K562 (cell line): ENCODE data around the gene TAL1. TPM values are rescaled to one million over a fixed set of nuclear protein-coding genes. Genes with fewer than 3 reads are reported as not detected.
A peak's percentile ranks its signal among the peaks of the same experiment; 100 is the strongest.

ENCODE experiments used
- COPS2 ChIP-seq: fragments of 450-650 bp; conservative IDR thresholded peaks from 2 replicates; pipeline ENCODE4 v1.6.1; 2016; ENCODE audit warnings: mild to moderate bottlenecking, moderate library complexity
- GTF2E2 ChIP-seq: fragments of 200-800 bp; sonication (Bioruptor generic); IDR thresholded peaks from 2 replicates; pipeline ENCODE4 v1.6.1; 2016; ENCODE audit warnings: missing genetic modification characterization, missing compliant biosample characterization
- PHB ChIP-seq: fragments of 250-450 bp; sonication (Bioruptor Pico); IDR thresholded peaks from 2 replicates; pipeline ENCODE4 v1.5.0; 2021
- SNRNP70 ChIP-seq: fragments of 200-400 bp; formaldehyde crosslinking; optimal IDR thresholded peaks from 2 replicates; pipeline ENCODE3; 2017; ENCODE audit warnings: low read depth, low read length
- SREBF2 ChIP-seq: sonication (generic); formaldehyde crosslinking; IDR thresholded peaks from 2 replicates; pipeline ENCODE4 v1.4.0; 2020; ENCODE audit warnings: mild to moderate bottlenecking, missing genetic modification reagents
- ZNF140 ChIP-seq: fragments of 250-450 bp; sonication (Bioruptor Pico); IDR thresholded peaks from 2 replicates; pipeline ENCODE4 v1.8.0; 2021; ENCODE audit warnings: moderate library complexity, mild to moderate bottlenecking, inconsistent platforms
- ZNF444 ChIP-seq: fragments of 250-450 bp; sonication (Bioruptor Pico); IDR thresholded peaks from 2 replicates; pipeline ENCODE4 v1.4.0; 2020; ENCODE audit warnings: mild to moderate bottlenecking, moderate library complexity
- ZNF76 ChIP-seq: fragments of 250-450 bp; sonication (Bioruptor Pico); IDR thresholded peaks from 2 replicates; pipeline ENCODE4 v1.4.0; 2020; ENCODE audit warnings: mild to moderate bottlenecking, moderate library complexity, borderline replicate concordance
- ZNF764 ChIP-seq: fragments of 250-450 bp; sonication (Bioruptor Pico); IDR thresholded peaks from 2 replicates; pipeline ENCODE4 v1.4.0; 2020; ENCODE audit warnings: low read depth, mild to moderate bottlenecking, moderate library complexity
- ZNF785 ChIP-seq: fragments of 250-450 bp; sonication (Bioruptor Pico); IDR thresholded peaks from 2 replicates; pipeline ENCODE4 v1.4.0; 2020; ENCODE audit warnings: mild to moderate bottlenecking
- ZNF830 ChIP-seq: fragments of 250-450 bp; sonication (Bioruptor Pico); IDR thresholded peaks from 2 replicates; pipeline ENCODE4 v1.5.0; 2021; ENCODE audit warnings: mild to moderate bottlenecking
- polyA plus RNA-seq, 8 experiments: library from polyadenylated mRNA; depleted of rRNA in 4 of 8; stranded (reverse) in 5 of 8; unstranded in 3 of 8; fragments of >200 nt; fragmentation: Nextera tagmentation in 2 of 8; fragmentation: Illumina TruSeq in 1 of 8; extraction: Ambion mirVana in 2 of 8; extraction: Trizol in 1 of 8; gene quantifications; 2 replicates each; pipeline versions ENCODE4 v1.2.1 to v1.2.3, GENCODE V29; 2011 to 2014; ENCODE audit warnings: inconsistent platforms in 1 of 8, missing spikeins in 1 of 8
- total RNA-seq, 7 experiments: library from RNA; depleted of rRNA in 6 of 7; stranded (reverse); fragments of >200 nt in 6 of 7; fragmentation: Illumina TruSeq in 2 of 7; extraction: Trizol in 2 of 7; gene quantifications; 2 replicates each; pipeline versions ENCODE4 v1.2.1 to v1.2.3, GENCODE V29; 2011 to 2021; ENCODE audit warnings: low replicate concordance in 1 of 7
- TF ChIP-seq, protein P1 (sequence below): sonication (generic); formaldehyde crosslinking; IDR thresholded peaks from 2 replicates; pipeline ENCODE4 v1.9.0; 2022; ENCODE audit warnings: mild to moderate bottlenecking, missing genetic modification reagents
- TF ChIP-seq, protein P2 (sequence below): fragments of 450-650 bp; formaldehyde crosslinking; IDR thresholded peaks from 2 replicates; pipeline ENCODE4 v1.4.0; 2022; ENCODE audit warnings: mild to moderate bottlenecking, moderate library complexity
- TF ChIP-seq, protein P3 (sequence below): fragments of 450-650 bp; IDR thresholded peaks from 2 replicates; pipeline ENCODE4 v1.6.1; 2018; ENCODE audit not compliant: partially characterized antibody
- TF ChIP-seq, protein P4 (sequence below): fragments of 450-650 bp; formaldehyde crosslinking; IDR thresholded peaks from 2 replicates; pipeline ENCODE4 v1.4.0; 2020; ENCODE audit warnings: mild to moderate bottlenecking, moderate library complexity
- TF ChIP-seq, protein P5 (sequence below): fragments of 450-650 bp; IDR thresholded peaks from 2 replicates; pipeline ENCODE4 v1.6.1; 2014; ENCODE audit warnings: low read depth, mild to moderate bottlenecking, moderate library complexity, borderline replicate concordance
- TF ChIP-seq, protein P6 (sequence below): sonication (generic); IDR thresholded peaks from 2 replicates; pipeline ENCODE4 v1.6.1; 2016
- TF ChIP-seq, protein P7 (sequence below): fragments of 450-650 bp; conservative IDR thresholded peaks from 2 replicates; pipeline ENCODE4 v1.6.1; 2016; ENCODE audit warnings: missing genetic modification characterization, low read depth, mild to moderate bottlenecking, control low read depth, missing compliant biosample characterization

TAL1 gene
- total and polyA plus RNA-seq, 9 of the 15 experiments (the other 6 are each of a cell fraction or from before 2014, with no cell fraction given): 18.5 to 106 (median 59.7) TPM

DNA sequence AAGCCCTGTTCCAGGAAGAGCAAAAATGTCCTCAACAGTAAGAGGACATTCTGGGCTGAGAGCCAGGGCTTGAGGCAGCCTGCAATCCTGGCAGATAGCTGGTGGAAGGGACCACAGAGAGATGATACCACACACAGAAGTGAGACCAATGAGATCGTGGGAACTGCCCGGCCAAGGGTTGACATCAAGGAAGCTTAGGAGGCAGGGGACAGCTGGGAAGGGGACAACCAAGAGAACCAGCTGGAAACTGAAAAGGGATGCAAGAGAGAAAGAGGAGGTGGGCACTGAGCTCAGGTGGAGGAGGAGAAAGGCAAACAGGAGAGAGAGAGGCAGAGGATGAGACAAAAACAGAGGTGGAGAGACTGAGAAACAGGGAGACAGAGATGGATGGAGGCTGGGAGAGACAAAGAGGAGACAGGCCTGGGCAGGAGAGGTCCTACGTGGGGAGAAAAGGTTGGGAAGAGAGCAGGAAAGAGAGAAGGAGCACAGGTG is 51.4 kb downstream of the TAL1 start (continued):
- TF ChIP-seq ZNF140 (CRISPR knock-in tag) (no peak), ZNF444 (CRISPR knock-in tag) (no peak), ZNF830 (CRISPR knock-in tag) (no peak), ZNF76 (CRISPR knock-in tag) (no peak), SNRNP70 (no peak), ZNF764 (CRISPR knock-in tag) (no peak), PHB (CRISPR knock-in tag) (no peak), COPS2 (no peak), ZNF785 (CRISPR knock-in tag) (no peak), SREBF2 (CRISPR knock-in tag) (no peak), GTF2E2 (tag) (no peak)
- TF ChIP-seq, protein P1, sequence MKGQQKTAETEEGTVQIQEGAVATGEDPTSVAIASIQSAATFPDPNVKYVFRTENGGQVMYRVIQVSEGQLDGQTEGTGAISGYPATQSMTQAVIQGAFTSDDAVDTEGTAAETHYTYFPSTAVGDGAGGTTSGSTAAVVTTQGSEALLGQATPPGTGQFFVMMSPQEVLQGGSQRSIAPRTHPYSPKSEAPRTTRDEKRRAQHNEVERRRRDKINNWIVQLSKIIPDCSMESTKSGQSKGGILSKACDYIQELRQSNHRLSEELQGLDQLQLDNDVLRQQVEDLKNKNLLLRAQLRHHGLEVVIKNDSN (CRISPR knock-in tag): 0 out of 2 replicates have a peak, but pooled peaks have one; percentile 12
- TF ChIP-seq, protein P2, sequence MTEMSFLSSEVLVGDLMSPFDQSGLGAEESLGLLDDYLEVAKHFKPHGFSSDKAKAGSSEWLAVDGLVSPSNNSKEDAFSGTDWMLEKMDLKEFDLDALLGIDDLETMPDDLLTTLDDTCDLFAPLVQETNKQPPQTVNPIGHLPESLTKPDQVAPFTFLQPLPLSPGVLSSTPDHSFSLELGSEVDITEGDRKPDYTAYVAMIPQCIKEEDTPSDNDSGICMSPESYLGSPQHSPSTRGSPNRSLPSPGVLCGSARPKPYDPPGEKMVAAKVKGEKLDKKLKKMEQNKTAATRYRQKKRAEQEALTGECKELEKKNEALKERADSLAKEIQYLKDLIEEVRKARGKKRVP (CRISPR knock-in tag): no peak
- TF ChIP-seq, protein P3, sequence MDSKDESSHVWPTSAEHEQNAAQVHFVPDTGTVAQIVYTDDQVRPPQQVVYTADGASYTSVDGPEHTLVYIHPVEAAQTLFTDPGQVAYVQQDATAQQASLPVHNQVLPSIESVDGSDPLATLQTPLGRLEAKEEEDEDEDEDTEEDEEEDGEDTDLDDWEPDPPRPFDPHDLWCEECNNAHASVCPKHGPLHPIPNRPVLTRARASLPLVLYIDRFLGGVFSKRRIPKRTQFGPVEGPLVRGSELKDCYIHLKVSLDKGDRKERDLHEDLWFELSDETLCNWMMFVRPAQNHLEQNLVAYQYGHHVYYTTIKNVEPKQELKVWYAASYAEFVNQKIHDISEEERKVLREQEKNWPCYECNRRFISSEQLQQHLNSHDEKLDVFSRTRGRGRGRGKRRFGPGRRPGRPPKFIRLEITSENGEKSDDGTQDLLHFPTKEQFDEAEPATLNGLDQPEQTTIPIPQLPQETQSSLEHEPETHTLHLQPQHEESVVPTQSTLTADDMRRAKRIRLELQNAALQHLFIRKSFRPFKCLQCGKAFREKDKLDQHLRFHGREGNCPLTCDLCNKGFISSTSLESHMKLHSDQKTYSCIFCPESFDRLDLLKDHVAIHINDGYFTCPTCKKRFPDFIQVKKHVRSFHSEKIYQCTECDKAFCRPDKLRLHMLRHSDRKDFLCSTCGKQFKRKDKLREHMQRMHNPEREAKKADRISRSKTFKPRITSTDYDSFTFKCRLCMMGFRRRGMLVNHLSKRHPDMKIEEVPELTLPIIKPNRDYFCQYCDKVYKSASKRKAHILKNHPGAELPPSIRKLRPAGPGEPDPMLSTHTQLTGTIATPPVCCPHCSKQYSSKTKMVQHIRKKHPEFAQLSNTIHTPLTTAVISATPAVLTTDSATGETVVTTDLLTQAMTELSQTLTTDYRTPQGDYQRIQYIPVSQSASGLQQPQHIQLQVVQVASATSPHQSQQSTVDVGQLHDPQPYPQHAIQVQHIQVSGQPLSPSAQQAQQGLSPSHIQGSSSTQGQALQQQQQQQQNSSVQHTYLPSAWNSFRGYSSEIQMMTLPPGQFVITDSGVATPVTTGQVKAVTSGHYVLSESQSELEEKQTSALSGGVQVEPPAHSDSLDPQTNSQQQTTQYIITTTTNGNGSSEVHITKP: no peak
- TF ChIP-seq, protein P4, sequence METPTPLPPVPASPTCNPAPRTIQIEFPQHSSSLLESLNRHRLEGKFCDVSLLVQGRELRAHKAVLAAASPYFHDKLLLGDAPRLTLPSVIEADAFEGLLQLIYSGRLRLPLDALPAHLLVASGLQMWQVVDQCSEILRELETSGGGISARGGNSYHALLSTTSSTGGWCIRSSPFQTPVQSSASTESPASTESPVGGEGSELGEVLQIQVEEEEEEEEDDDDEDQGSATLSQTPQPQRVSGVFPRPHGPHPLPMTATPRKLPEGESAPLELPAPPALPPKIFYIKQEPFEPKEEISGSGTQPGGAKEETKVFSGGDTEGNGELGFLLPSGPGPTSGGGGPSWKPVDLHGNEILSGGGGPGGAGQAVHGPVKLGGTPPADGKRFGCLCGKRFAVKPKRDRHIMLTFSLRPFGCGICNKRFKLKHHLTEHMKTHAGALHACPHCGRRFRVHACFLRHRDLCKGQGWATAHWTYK (CRISPR knock-in tag): no peak
- TF ChIP-seq, protein P5, sequence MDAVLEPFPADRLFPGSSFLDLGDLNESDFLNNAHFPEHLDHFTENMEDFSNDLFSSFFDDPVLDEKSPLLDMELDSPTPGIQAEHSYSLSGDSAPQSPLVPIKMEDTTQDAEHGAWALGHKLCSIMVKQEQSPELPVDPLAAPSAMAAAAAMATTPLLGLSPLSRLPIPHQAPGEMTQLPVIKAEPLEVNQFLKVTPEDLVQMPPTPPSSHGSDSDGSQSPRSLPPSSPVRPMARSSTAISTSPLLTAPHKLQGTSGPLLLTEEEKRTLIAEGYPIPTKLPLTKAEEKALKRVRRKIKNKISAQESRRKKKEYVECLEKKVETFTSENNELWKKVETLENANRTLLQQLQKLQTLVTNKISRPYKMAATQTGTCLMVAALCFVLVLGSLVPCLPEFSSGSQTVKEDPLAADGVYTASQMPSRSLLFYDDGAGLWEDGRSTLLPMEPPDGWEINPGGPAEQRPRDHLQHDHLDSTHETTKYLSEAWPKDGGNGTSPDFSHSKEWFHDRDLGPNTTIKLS: no peak; the same call in 1 of the 2 replicates
- TF ChIP-seq, protein P6, sequence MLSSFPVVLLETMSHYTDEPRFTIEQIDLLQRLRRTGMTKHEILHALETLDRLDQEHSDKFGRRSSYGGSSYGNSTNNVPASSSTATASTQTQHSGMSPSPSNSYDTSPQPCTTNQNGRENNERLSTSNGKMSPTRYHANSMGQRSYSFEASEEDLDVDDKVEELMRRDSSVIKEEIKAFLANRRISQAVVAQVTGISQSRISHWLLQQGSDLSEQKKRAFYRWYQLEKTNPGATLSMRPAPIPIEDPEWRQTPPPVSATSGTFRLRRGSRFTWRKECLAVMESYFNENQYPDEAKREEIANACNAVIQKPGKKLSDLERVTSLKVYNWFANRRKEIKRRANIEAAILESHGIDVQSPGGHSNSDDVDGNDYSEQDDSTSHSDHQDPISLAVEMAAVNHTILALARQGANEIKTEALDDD: no peak
- TF ChIP-seq, protein P7, sequence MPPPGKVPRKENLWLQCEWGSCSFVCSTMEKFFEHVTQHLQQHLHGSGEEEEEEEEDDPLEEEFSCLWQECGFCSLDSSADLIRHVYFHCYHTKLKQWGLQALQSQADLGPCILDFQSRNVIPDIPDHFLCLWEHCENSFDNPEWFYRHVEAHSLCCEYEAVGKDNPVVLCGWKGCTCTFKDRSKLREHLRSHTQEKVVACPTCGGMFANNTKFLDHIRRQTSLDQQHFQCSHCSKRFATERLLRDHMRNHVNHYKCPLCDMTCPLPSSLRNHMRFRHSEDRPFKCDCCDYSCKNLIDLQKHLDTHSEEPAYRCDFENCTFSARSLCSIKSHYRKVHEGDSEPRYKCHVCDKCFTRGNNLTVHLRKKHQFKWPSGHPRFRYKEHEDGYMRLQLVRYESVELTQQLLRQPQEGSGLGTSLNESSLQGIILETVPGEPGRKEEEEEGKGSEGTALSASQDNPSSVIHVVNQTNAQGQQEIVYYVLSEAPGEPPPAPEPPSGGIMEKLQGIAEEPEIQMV (tag): peak; percentile 59; the same call in 1 of the 2 replicates
